ENCODE data around the gene STIM2. TPM values are rescaled to one million over a fixed set of nuclear protein-coding genes. Genes with fewer than 3 reads are reported as not detected.

STIM2 gene
- total and polyA plus RNA-seq, 9 of the 15 experiments (the other 6 are each of a cell fraction or from before 2014, with no cell fraction given): 7.2 to 26.8 (median 15.4) TPM

- ChIA-PET CTCF (ENCODE audit: low intra/inter-chr PET ratio) (no interaction called here), POLR2A (no interaction called here)
- DNase-seq (ENCODE audit: extremely low read depth in 1 of 4, low spot score in 3 of 4) (no peak), FAIRE-seq (no peak), ATAC-seq (no peak)
- H3K4me3 ChIP-seq: no peak overlapping the region
- intact Hi-C loops (cut with micrococcal nuclease): no loop called here
- no peak overlapping the region for H3K4me2 ChIP-seq (ENCODE audit: insufficient read depth, low read length)
- no TSS peak for BruUV-seq (replicated peaks)
- H3K9ac ChIP-seq (ENCODE audit: insufficient read depth in 1 of 2, low read depth in 2 of 2, low read length in 2 of 2): no peak overlapping the region
- H3K4me1 ChIP-seq (replicated peaks in 1 of 2; ENCODE audit: control insufficient read depth in 2 of 2, insufficient read depth in 2 of 2, low read length in 2 of 2): no peaks in the 10 kb centered on the region
- no peak overlapping the region for H3K27ac ChIP-seq (ENCODE audit: extremely low read depth, low read depth, low read length)
- peaks cover 17 to 27% of the 10 kb centered on the region in 2 experiments for H3K27me3 ChIP-seq (ENCODE audit: control insufficient read depth in 2 of 2, insufficient read depth in 2 of 2, low read length in 2 of 2)
- in situ Hi-C loops (cut with MboI): no loop called here
- WGBS (ENCODE audit: insufficient coverage, low coverage, missing lambda C conversion rate): 2% methylated on average over 10 of the region's 10 CpGs
- H3K9me1 ChIP-seq (ENCODE audit: control insufficient read depth, insufficient read depth, low read length): no peaks in the 10 kb centered on the region
- H3K36me3 ChIP-seq (ENCODE audit: control insufficient read depth, insufficient read depth, low read length): no peaks in the 10 kb centered on the region
- H3K79me2 ChIP-seq (ENCODE audit: control insufficient read depth, insufficient read depth, low read length): no peaks in the 10 kb centered on the region
- no peaks in the 10 kb centered on the region for H4K20me1 ChIP-seq (replicated peaks; ENCODE audit: control insufficient read depth, insufficient read depth, low read length)
- H2AFZ ChIP-seq (ENCODE audit: low read depth, low read length): no peak overlapping the region
- H3K9me3 ChIP-seq (replicated peaks; ENCODE audit: control insufficient read depth, insufficient read depth, low read depth, low read length): no peaks in the 10 kb centered on the region
- TF ChIP-seq POLR3G (IDR thresholded peaks at IDR 0.05; ENCODE audit: extremely low read depth, insufficient read length, insufficient replicate concordance): no peak
- TF ChIP-seq, protein P1, sequence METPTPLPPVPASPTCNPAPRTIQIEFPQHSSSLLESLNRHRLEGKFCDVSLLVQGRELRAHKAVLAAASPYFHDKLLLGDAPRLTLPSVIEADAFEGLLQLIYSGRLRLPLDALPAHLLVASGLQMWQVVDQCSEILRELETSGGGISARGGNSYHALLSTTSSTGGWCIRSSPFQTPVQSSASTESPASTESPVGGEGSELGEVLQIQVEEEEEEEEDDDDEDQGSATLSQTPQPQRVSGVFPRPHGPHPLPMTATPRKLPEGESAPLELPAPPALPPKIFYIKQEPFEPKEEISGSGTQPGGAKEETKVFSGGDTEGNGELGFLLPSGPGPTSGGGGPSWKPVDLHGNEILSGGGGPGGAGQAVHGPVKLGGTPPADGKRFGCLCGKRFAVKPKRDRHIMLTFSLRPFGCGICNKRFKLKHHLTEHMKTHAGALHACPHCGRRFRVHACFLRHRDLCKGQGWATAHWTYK (CRISPR knock-in tag; IDR thresholded peaks at IDR 0.05): no peak
- no peak for TF ChIP-seq SREBF2 (CRISPR knock-in tag; IDR thresholded peaks at IDR 0.05)
- TF ChIP-seq SMAD1 (IDR thresholded peaks at IDR 0.05; ENCODE audit: low read depth, low read length, partially characterized antibody): no peak
- no peak for TF ChIP-seq YBX1 (IDR thresholded peaks at IDR 0.05)
- TF ChIP-seq FUS (optimal IDR thresholded peaks at IDR 0.05; ENCODE audit: low read depth, low read length): no peak
- TF ChIP-seq ZNF232 (CRISPR knock-in tag; IDR thresholded peaks at IDR 0.05): no peak
- TF ChIP-seq ZNF133 (CRISPR knock-in tag; IDR thresholded peaks at IDR 0.05): no peak
- no peak for TF ChIP-seq FOXA1 (IDR thresholded peaks at IDR 0.05; ENCODE audit: borderline replicate concordance)
- TF ChIP-seq, protein P2, sequence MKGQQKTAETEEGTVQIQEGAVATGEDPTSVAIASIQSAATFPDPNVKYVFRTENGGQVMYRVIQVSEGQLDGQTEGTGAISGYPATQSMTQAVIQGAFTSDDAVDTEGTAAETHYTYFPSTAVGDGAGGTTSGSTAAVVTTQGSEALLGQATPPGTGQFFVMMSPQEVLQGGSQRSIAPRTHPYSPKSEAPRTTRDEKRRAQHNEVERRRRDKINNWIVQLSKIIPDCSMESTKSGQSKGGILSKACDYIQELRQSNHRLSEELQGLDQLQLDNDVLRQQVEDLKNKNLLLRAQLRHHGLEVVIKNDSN (CRISPR knock-in tag; IDR thresholded peaks at IDR 0.05): no peak
- no peak for TF ChIP-seq ZBTB2 (IDR thresholded peaks at IDR 0.05)
- TF ChIP-seq MCM7 (IDR thresholded peaks at IDR 0.05): no peak
- TF ChIP-seq, protein P3, sequence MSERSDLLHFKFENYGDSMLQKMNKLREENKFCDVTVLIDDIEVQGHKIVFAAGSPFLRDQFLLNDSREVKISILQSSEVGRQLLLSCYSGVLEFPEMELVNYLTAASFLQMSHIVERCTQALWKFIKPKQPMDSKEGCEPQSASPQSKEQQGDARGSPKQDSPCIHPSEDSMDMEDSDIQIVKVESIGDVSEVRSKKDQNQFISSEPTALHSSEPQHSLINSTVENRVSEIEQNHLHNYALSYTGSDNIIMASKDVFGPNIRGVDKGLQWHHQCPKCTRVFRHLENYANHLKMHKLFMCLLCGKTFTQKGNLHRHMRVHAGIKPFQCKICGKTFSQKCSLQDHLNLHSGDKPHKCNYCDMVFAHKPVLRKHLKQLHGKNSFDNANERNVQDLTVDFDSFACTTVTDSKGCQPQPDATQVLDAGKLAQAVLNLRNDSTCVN (CRISPR knock-in tag; IDR thresholded peaks at IDR 0.05): no peak
Observed at GRCh38 chr4:27057053-27057452, 196.4 kb downstream of the STIM2 start.

Measured in K562 (cell line).